HK-2 (cell line): ENCODE data around the gene MRPS26.
"Not testable (repeated sequence)": the region's sequence is repeated elsewhere in the genome, so short reads cannot be mapped to it uniquely, and the experiment has no call there.

Experiments used
- DNase-seq: peaks from one replicate; pipeline ENCODE4 v3.0.0-alpha.2; 2018; ENCODE audit not compliant: unreplicated experiment

MRPS26 gene

GRCh38 chr20:3042625-3043024, 3.2 kb upstream of the MRPS26 start:
- no peak for DNase-seq

- DNase-seq = no peak
Observed at GRCh38 chr20:3043322-3043721, 2.5 kb upstream of the MRPS26 start, which contains the start of gene GNRH2. Gene GNRH2, plus strand, starts transcription at chr20:3043622. Its CDS starts 793 bp downstream, at chr20:3044415.

GRCh38 chr20:3044336-3044965, 1.4 kb upstream of the MRPS26 start:
- no peak for DNase-seq

- peak; percentile 92 for DNase-seq
Observed at GRCh38 chr20:3045042-3045815, 623 bp upstream of the MRPS26 start.

- peak; percentile 41 for DNase-seq
Observed at GRCh38 chr20:3046677-3047462, 1.0 kb downstream of the MRPS26 start.

GRCh38 chr20:3047486-3048419, 1.9 kb downstream of the MRPS26 start:
- DNase-seq = no peak

GRCh38 chr20:3051385-3052019, 5.7 kb downstream of the MRPS26 start:
- no peak for DNase-seq

GRCh38 chr20:3059489-3059888, 13.6 kb downstream of the MRPS26 start:
- no peak for DNase-seq

- DNase-seq = not testable (repeated sequence)
Observed at GRCh38 chr20:3064119-3064518, 18.3 kb downstream of the MRPS26 start.

GRCh38 chr20:3067139-3068014, 21.5 kb downstream of the MRPS26 start:
- DNase-seq = no peak

- DNase-seq = no peak
Observed at GRCh38 chr20:3068075-3068474, 22.2 kb downstream of the MRPS26 start.

GRCh38 chr20:3068986-3069900, 23.4 kb downstream of the MRPS26 start:
- DNase-seq = peak; percentile 80

GRCh38 chr20:3070725-3071124, 24.9 kb downstream of the MRPS26 start:
- DNase-seq = no peak

- no peak for DNase-seq
Observed at GRCh38 chr20:3071266-3071609, 25.4 kb downstream of the MRPS26 start.

GRCh38 chr20:3071610-3072529, 26.0 kb downstream of the MRPS26 start, which contains the start of gene OXT:
Gene OXT, plus strand, starts transcription at chr20:3071620. Its CDS starts 36 bp downstream, at chr20:3071656.
- no peak for DNase-seq

- no peak for DNase-seq
Observed at GRCh38 chr20:3072530-3073250, 26.8 kb downstream of the MRPS26 start.

- DNase-seq = not testable (repeated sequence)
Observed at GRCh38 chr20:3073251-3073643, 27.4 kb downstream of the MRPS26 start.
